HepG2 (cell line): ENCODE data around the gene TUBG1. TPM values are rescaled to one million over a fixed set of nuclear protein-coding genes. Genes with fewer than 3 reads are reported as not detected.

Experiments
- ATF4 ChIP-seq, 2 experiments: fragments of 450-650 bp in 1 of 2; sonication (generic) in 1 of 2; formaldehyde crosslinking; IDR thresholded peaks; 2 replicates each; pipeline versions ENCODE4 v1.5.0 to v1.8.0; 2020 to 2022; ENCODE audit warnings: mild to moderate bottlenecking in 1 of 2, missing genetic modification reagents in 1 of 2
- FIP1L1 ChIP-seq: fragments of 200-400 bp; formaldehyde crosslinking; IDR thresholded peaks from 2 replicates; pipeline ENCODE4 v1.6.1; 2018; ENCODE audit warnings: low read depth, mild to moderate bottlenecking, low read length, moderate library complexity, borderline replicate concordance; ENCODE audit not compliant: insufficient read depth
- GZF1 ChIP-seq: sonication (generic); formaldehyde crosslinking; IDR thresholded peaks from 2 replicates; pipeline ENCODE4 v1.5.1; 2020; ENCODE audit warnings: mild to moderate bottlenecking, missing genetic modification reagents
- KAT7 ChIP-seq: IDR thresholded peaks from 2 replicates; pipeline ENCODE4 v1.6.1; 2018; ENCODE audit warnings: borderline replicate concordance, missing compliant biosample characterization
- MIER3 ChIP-seq: IDR thresholded peaks from 2 replicates; pipeline ENCODE4 v1.6.1; 2016; ENCODE audit warnings: missing compliant biosample characterization, borderline replicate concordance
- NONO ChIP-seq, 2 experiments: fragments of 450-650 bp in 1 of 2; sonication (generic) in 1 of 2; formaldehyde crosslinking in 1 of 2; IDR thresholded peaks in 1 of 2; conservative IDR thresholded peaks in 1 of 2; 2 replicates each; pipeline versions ENCODE4 v1.6.1 to v1.8.0; 2017 to 2022; ENCODE audit warnings: mild to moderate bottlenecking in 1 of 2, missing genetic modification reagents in 1 of 2, moderate library complexity in 1 of 2
- RXRB ChIP-seq: IDR thresholded peaks from 2 replicates; pipeline ENCODE4 v1.6.1; 2016; ENCODE audit warnings: borderline replicate concordance, missing genetic modification reagents, missing compliant biosample characterization
- SALL1 ChIP-seq: sonication (generic); formaldehyde crosslinking; IDR thresholded peaks from 2 replicates; pipeline ENCODE4 v1.8.0; 2022; ENCODE audit warnings: mild to moderate bottlenecking, missing genetic modification reagents
- SMARCE1 ChIP-seq: fragments of 450-650 bp; IDR thresholded peaks from 2 replicates; pipeline ENCODE4 v1.6.1; 2017; ENCODE audit warnings: borderline replicate concordance
- SP5 ChIP-seq: IDR thresholded peaks from 2 replicates; pipeline ENCODE4 v1.6.1; 2016; ENCODE audit warnings: low read depth, borderline replicate concordance
- ZFX ChIP-seq: sonication (generic); formaldehyde crosslinking; IDR thresholded peaks from 2 replicates; pipeline ENCODE4 v1.4.0; 2020; ENCODE audit warnings: mild to moderate bottlenecking, low read depth, missing genetic modification reagents, moderate library complexity
- ZGPAT ChIP-seq: IDR thresholded peaks from 2 replicates; pipeline ENCODE4 v1.6.1; 2016; ENCODE audit warnings: mild to moderate bottlenecking
- ZNF121 ChIP-seq: sonication (generic); formaldehyde crosslinking; IDR thresholded peaks from 2 replicates; pipeline ENCODE4 v1.5.0; 2020; ENCODE audit warnings: mild to moderate bottlenecking, missing genetic modification reagents
- ZNF33A ChIP-seq: sonication (generic); formaldehyde crosslinking; IDR thresholded peaks from 2 replicates; pipeline ENCODE4 v1.5.1; 2020; ENCODE audit warnings: missing genetic modification reagents, mild to moderate bottlenecking, moderate library complexity, borderline replicate concordance
- ZNF382 ChIP-seq: sonication (generic); formaldehyde crosslinking; IDR thresholded peaks from 2 replicates; pipeline ENCODE4 v1.5.0; 2020; ENCODE audit warnings: missing genetic modification reagents, mild to moderate bottlenecking, borderline replicate concordance
- ZNF574 ChIP-seq: sonication (generic); formaldehyde crosslinking; IDR thresholded peaks from 2 replicates; pipeline ENCODE4 v1.4.0; 2020; ENCODE audit warnings: missing genetic modification reagents
- ZNF747 ChIP-seq: sonication (generic); formaldehyde crosslinking; IDR thresholded peaks from 2 replicates; pipeline ENCODE4 v1.8.1; 2023; ENCODE audit warnings: missing genetic modification reagents, mild to moderate bottlenecking, borderline replicate concordance
- polyA plus RNA-seq, 8 experiments: library from polyadenylated mRNA; depleted of rRNA in 3 of 8; stranded (reverse) in 7 of 8; unstranded in 1 of 8; fragments of >200 nt; fragmentation: Illumina TruSeq in 4 of 8; extraction: Trizol in 4 of 8; gene quantifications; 2 replicates each; pipeline versions ENCODE4 v1.2.1 to v1.2.3, GENCODE V29; 2011 to 2016; ENCODE audit warnings: low read depth in 4 of 8, missing spikeins in 1 of 8, mixed read lengths in 1 of 8; ENCODE audit not compliant: insufficient read depth in 1 of 8
- total RNA-seq, 5 experiments: library from RNA; depleted of rRNA; stranded (reverse); fragments of >200 nt; fragmentation: Illumina TruSeq; extraction: Trizol; gene quantifications; 2 replicates each; pipeline ENCODE4 v1.2.3, GENCODE V29; 2016; ENCODE audit warnings: low read depth in 1 of 5
- TF ChIP-seq, protein P1 (sequence below), 2 experiments: sonication (generic) in 1 of 2; formaldehyde crosslinking in 1 of 2; IDR thresholded peaks; 2 replicates each; pipeline versions ENCODE4 v1.4.0 to v1.6.1; 2018 to 2020; ENCODE audit warnings: missing genetic modification reagents in 2 of 2, borderline replicate concordance in 1 of 2, low read depth in 1 of 2, mild to moderate bottlenecking in 1 of 2, missing biosample characterization in 1 of 2
- TF ChIP-seq, protein P2 (sequence below): sonication (generic); formaldehyde crosslinking; IDR thresholded peaks from 2 replicates; pipeline ENCODE4 v1.4.0; 2020; ENCODE audit warnings: missing genetic modification reagents, mild to moderate bottlenecking, borderline replicate concordance

The TUBG1 gene
- total and polyA plus RNA-seq, 2 of the 13 experiments (the other 11 are each of a cell fraction or from before 2014, with no cell fraction given): 74.1 to 137 TPM

DNA sequence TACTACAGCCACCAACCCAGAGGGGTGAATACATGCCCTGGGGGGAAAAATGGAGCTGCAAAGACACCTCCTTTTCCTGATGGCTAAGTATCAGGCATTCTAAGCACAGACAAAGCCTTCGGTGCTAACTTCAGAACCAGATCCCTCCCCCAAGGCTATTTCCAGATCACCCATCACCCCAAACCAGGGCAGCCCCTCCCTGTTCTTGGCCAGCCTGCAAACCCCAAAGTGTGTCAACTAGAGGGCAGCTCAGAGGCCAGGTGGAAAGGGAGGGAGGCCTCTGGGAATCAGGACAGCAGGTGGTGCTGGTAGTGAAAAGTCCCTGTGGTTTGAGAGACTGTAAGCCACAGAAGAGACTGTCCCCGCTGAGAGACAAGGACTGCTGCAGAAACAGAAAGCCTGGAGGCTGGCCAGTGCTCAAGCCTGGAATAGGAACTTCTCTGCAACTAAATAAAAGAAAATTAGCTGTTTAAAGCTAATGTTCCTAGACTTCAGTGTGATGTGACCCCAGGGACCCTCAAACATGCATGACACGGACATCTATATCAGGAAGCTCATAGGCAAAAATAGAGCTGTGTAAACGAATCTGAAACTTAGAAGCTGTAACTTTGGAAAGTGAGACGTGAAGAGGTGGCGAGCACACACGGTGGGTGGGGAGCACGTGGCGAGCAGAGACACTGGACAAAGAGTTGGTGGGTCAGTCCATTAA, 9.1 kb downstream of the TUBG1 start (continued):
- TF ChIP-seq ZFX: peak; percentile 72; the same call in 1 of the 2 replicates
- TF ChIP-seq, protein P1, sequence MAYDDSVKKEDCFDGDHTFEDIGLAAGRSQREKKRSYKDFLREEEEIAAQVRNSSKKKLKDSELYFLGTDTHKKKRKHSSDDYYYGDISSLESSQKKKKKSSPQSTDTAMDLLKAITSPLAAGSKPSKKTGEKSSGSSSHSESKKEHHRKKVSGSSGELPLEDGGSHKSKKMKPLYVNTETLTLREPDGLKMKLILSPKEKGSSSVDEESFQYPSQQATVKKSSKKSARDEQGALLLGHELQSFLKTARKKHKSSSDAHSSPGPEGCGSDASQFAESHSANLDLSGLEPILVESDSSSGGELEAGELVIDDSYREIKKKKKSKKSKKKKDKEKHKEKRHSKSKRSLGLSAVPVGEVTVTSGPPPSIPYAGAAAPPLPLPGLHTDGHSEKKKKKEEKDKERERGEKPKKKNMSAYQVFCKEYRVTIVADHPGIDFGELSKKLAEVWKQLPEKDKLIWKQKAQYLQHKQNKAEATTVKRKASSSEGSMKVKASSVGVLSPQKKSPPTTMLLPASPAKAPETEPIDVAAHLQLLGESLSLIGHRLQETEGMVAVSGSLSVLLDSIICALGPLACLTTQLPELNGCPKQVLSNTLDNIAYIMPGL (CRISPR knock-in tag; IDR thresholded peaks at IDR 0.05; ENCODE audit: borderline replicate concordance in 1 of 2, low read depth in 1 of 2): peak; percentile 87 to 89; a peak in 3 of 4 replicates
- TF ChIP-seq RXRB (CRISPR knock-in tag): peak; percentile 47; the same call in 1 of the 2 replicates
- TF ChIP-seq GZF1 (CRISPR knock-in tag): no peak
- TF ChIP-seq ZNF33A (CRISPR knock-in tag): no peak
- TF ChIP-seq KAT7 (CRISPR knock-in tag): 0 out of 2 replicates have a peak, but pooled peaks have one; percentile 44
- TF ChIP-seq MIER3 (CRISPR knock-in tag): 0 out of 2 replicates have a peak, but pooled peaks have one; percentile 38
- no peak for TF ChIP-seq SMARCE1
- no peak for TF ChIP-seq NONO (IDR thresholded peaks at IDR 0.05)
- peak; percentile 47; the same call in 1 of the 2 replicates for TF ChIP-seq NONO (CRISPR knock-in tag; conservative IDR thresholded peaks at IDR 0.05)
- 0 out of 2 replicates have a peak, but pooled peaks have one; percentile 27 for TF ChIP-seq ZGPAT (CRISPR knock-in tag)
- TF ChIP-seq ZNF574 (CRISPR knock-in tag): peak; percentile 58
- no peak for TF ChIP-seq ZNF382 (CRISPR knock-in tag)
- no peak for TF ChIP-seq ZNF747 (CRISPR knock-in tag)
- TF ChIP-seq SALL1 (CRISPR knock-in tag): peak; percentile 63; the same call in 1 of the 2 replicates
- peak; percentile 73 for TF ChIP-seq ZNF121 (CRISPR knock-in tag)
- no peak for TF ChIP-seq FIP1L1
- peak in 1 of 2 experiments; percentile 16; a peak in 1 of 4 replicates for TF ChIP-seq ATF4 (CRISPR knock-in tag; IDR thresholded peaks at IDR 0.05)
- peak; percentile 56; the same call in 1 of the 2 replicates for TF ChIP-seq SP5 (CRISPR knock-in tag)
- TF ChIP-seq, protein P2, sequence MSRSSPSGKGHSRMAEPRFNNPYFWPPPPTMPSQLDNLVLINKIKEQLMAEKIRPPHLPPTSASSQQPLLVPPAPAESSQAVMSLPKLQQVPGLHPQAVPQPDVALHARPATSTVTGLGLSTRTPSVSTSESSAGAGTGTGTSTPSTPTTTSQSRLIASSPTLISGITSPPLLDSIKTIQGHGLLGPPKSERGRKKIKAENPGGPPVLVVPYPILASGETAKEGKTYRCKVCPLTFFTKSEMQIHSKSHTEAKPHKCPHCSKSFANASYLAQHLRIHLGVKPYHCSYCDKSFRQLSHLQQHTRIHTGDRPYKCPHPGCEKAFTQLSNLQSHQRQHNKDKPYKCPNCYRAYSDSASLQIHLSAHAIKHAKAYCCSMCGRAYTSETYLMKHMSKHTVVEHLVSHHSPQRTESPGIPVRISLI: peak; percentile 44; the same call in 1 of the 2 replicates
